ENCODE data around the gene UPP2.

- TF ChIP-seq NFYB (IDR thresholded peaks at IDR 0.05; ENCODE audit: extremely low read depth, insufficient read length) = no peak
- TF ChIP-seq, protein P1, sequence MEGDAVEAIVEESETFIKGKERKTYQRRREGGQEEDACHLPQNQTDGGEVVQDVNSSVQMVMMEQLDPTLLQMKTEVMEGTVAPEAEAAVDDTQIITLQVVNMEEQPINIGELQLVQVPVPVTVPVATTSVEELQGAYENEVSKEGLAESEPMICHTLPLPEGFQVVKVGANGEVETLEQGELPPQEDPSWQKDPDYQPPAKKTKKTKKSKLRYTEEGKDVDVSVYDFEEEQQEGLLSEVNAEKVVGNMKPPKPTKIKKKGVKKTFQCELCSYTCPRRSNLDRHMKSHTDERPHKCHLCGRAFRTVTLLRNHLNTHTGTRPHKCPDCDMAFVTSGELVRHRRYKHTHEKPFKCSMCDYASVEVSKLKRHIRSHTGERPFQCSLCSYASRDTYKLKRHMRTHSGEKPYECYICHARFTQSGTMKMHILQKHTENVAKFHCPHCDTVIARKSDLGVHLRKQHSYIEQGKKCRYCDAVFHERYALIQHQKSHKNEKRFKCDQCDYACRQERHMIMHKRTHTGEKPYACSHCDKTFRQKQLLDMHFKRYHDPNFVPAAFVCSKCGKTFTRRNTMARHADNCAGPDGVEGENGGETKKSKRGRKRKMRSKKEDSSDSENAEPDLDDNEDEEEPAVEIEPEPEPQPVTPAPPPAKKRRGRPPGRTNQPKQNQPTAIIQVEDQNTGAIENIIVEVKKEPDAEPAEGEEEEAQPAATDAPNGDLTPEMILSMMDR (IDR thresholded peaks at IDR 0.05 in 2 of 3, conservative IDR thresholded peaks at IDR 0.05 in 1 of 3; ENCODE audit: insufficient read depth in 2 of 3, low read depth in 1 of 3, low read length in 3 of 3) = no peak
These were observed 30.4 kb downstream of the UPP2 start for GRCh38 chr2:158131919-158132566.

Data from K562 (cell line).